NCI-H128 (cell line): ENCODE data around the gene SESN3.
"Not testable (repeated sequence)": the region's sequence is repeated elsewhere in the genome, so short reads cannot be mapped to it uniquely, and the experiment has no call there.

Source experiments
- DNase-seq: peaks from one replicate; lab custom pipeline; 2025; ENCODE audit not compliant: unreplicated experiment; lab: John Stamatoyannopoulos, UW

SESN3 gene, protein sequence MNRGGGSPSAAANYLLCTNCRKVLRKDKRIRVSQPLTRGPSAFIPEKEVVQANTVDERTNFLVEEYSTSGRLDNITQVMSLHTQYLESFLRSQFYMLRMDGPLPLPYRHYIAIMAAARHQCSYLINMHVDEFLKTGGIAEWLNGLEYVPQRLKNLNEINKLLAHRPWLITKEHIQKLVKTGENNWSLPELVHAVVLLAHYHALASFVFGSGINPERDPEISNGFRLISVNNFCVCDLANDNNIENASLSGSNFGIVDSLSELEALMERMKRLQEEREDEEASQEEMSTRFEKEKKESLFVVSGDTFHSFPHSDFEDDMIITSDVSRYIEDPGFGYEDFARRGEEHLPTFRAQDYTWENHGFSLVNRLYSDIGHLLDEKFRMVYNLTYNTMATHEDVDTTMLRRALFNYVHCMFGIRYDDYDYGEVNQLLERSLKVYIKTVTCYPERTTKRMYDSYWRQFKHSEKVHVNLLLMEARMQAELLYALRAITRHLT

DNA sequence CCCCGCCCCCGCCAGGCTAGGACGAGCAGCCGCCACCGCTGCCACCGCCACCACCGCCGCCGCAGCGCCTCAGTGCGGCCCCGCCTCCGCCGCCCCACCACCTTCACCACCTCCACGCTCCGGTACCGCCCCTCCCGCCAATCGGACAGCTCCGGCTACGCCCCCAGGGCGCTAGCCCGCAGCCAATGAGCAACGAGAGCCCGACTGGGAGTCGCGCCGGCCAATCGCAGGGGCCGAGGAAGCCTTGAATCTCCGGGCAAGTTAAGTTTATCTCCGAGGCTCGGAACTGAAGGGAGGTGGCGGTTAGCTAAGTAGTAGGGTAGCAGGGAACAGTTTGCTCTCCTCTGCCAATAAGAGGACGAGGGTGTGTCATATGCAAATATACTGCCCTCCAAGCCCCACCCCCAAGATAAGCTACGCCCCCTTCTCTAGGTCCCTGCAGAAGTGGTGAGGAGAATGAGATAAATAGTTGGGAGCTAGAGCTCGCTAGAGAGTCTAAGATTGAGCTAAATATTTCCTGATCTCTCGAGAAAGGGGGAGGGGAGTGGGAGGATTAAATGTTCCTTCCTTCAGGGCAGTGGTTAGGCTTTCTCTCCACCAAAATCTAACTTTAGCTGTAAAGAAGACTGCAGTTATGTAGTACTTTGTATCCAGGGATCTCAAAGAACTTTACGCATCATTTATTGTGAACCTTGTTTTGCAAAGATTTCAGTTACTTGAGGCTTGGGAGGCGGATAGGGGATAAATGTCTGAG is at the start of gene SESN3:
Gene SESN3, minus strand, starts transcription at position 76 of the 754 bp plus-strand sequence. CDS start 342 bp downstream, outside the sequence.
- DNase-seq = peak; percentile 96

DNA sequence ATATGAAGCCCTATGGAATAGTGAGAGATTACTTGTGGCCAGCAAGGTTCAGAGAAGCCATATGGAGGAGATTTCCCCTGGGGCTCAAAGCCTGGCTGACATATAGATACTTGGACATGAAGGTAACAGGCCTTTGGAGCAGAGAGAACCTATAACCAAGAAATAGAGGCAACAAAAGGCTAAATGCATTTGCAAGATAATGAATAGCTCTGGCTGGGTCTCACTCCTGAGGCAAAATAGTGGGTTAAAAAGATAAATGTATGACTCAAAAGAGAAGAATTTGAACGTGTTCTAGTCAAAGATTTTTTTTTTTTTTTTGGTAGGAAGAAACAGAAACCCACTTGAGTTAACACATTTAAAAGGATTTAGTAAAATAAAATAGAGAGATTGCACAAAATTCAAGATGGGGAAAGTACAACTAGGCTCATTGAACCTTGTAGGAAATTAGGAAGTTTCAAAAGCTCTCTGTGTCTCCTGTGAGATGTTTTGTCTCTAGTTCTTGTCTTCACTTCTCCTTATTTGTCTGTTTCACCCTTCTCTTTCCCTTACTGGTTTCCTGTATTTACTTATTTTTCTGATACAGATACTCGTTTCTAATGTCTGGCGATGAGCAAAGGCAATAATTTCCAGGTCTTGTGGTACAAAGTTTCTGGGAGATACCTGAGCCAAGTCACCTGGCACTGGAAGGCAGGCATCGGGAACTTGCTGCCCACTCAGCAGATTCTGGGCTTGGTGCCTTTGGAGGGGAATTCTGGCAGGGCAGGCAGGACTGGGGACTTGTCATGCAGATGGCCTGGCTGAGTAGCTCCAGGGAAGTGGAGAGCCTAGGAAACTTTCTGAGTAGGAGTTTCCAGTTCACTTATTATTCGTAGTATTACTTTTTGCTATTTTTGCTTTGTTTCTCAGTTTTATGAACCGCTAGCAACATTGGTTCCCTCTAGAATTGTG is 49.2 kb upstream of the SESN3 start:
- DNase-seq = no peak

DNA sequence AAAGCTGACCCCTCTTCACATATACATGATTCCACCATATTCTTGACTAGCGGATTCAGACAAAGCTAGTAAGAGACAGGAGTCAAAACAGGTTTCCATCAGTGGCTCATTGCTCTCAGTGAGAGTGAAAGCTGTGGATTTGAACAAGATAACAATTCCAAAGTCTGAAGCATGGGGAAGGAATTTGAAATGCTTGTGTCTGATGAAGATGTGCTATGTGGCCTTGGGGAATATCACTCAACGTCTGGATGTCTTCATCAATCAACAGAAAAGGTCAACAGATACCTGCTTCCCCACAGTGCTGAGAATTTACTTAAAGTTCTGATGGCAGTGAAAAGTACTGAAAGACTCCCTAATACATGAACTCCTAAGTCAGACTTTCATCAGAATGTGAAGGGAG is 46.9 kb upstream of the SESN3 start:
- DNase-seq = no peak

DNA sequence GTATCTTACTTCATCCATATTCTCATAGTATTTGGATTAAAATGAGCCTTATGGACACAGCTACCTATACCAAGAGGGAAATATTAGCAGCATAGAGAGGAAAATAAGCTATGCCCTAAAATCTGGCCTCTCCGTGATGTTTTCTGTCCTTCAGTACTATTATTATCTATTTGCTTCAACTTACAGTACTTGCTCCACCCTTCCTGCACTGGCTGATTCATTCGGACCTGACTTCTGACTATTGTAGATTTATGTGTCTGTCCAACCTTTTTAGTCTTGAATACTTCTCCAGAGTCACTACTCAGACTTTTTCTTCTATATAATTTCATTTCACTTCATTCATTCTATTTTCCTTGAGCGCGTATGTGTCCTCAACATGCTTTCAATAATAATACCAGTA is 45.1 kb upstream of the SESN3 start:
- DNase-seq = no peak

DNA sequence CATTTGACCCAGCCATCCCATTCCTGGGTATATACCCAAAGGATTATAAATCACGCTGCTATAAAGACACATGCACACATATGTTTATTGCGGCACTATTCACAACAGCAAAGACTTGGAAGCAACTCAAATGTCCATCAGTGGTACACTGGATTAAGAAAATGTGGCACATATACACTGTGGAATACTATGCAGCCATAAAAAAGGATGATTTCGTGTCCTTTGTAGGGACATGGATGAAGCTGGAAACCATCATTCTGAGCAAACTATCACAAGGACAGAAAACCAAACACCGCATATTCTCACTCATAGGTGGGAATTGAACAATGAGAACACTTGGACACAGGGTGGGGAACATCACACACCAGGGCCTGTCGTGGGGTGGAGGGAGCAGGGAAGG is 42.6 kb upstream of the SESN3 start:
- DNase-seq = not testable (repeated sequence)

DNA sequence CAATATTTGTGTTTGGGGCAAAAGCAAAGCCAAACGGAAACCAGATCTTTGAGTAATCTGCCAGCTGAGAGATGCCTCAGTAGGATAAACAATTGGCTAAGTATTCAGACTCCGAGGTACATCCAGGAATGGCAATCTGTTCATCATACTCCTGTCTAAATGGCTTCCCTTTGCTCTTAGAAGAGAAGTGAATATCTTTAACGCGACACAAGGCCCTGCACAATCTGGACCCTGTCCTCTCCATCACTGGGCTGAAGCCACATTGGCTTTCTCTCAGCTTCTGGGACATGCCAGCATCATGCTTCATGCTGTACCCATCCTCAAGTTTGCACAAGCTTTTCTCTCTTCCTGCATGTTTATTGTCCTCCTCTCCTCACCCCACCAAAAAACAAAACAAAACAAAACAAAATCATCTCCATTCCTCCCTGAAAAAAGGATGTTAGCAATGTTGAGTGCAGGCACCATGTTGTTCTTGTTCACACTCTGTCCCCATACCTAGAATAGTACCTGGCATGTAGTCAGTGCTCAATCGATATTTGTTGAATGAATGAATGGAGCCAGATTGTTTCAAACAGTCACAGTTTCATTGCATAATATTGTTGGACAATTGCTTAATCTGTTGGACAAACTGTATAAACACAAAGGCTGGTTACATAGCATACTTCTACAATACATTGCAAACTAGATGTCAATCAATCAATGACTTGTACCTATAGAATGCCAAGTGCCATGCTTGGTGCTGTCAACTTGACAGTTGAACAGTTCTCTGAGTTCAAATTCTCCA is 38.2 kb upstream of the SESN3 start:
- DNase-seq = no peak

DNA sequence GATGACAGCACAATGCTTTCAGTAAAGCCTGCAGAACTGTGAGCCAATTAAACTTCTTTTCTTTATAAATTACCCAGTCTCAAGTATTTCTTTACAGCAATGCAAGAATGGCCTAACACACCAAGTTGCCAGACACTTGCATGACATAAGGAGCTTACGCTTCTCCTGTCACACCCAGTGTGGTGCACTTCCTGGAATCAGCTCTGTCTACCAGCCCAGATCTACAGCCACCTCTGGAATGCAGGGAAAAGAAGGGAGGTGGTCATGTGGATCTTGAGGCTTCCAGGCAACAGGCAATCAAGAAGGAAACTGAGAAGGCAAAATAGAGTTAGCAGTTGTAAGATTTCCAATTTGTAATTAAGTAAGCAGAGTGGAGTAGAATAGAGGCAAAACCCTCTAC is 37.4 kb upstream of the SESN3 start:
- DNase-seq = no peak

DNA sequence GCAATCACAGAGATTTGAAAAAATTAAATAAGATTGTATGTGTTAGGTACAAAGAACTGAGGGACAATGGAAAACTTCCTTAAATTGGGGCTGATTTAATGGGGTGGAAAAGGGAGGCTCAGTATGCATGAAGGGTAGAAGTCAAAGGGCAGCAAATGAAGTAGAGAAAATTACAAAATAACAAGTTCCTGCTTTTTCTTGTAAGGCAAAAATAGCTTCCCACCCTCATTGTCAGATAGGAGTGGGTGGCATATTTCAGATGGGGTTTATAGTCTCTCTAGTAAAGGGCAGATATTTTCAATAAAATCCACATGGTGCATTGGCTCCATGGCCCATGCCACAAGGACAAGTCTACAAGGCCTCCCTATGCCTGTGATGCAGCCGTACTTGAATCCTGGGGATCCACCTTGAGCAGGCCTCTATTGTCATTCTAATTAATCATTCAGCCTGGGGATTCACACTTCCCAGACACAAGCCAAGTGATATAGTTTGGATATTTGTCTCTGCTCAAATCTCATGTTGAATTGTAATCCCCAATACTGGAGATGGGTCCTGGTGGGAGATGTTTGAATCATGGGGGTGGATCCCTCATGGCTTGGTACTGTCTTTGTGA is 36.7 kb upstream of the SESN3 start:
- no peak for DNase-seq

- DNase-seq = no peak
These were observed 35.9 kb upstream of the SESN3 start for GRCh38 chr11:95266751-95267374.

- DNase-seq = no peak
These were observed 33.9 kb upstream of the SESN3 start for GRCh38 chr11:95264881-95265280.

GRCh38 chr11:95262994-95263765 is 32.2 kb upstream of the SESN3 start:
- no peak for DNase-seq

GRCh38 chr11:95257456-95257971 is 26.5 kb upstream of the SESN3 start:
- DNase-seq = no peak

DNA sequence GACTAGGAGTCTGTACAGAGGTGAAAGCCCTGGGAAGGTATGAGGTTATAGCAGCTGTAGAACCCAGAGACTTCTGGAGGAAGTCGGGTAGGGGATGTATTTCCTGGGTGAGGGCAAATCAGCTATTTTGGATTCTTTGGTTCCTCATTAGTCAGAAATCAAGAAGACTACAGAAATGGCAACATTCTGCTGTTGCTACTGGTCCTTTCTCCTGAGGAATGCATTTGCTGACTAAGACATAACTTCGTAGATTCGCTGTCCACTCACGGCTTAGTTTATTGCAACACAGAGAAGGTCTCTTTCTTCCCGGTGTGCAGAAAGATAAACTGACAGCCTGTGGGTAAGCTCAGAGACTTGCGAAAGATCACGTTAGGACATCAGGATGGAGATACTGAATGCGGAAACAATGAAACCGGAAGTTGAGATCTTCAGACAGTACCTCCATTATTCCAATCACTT is 25.3 kb upstream of the SESN3 start:
- DNase-seq = no peak

DNA sequence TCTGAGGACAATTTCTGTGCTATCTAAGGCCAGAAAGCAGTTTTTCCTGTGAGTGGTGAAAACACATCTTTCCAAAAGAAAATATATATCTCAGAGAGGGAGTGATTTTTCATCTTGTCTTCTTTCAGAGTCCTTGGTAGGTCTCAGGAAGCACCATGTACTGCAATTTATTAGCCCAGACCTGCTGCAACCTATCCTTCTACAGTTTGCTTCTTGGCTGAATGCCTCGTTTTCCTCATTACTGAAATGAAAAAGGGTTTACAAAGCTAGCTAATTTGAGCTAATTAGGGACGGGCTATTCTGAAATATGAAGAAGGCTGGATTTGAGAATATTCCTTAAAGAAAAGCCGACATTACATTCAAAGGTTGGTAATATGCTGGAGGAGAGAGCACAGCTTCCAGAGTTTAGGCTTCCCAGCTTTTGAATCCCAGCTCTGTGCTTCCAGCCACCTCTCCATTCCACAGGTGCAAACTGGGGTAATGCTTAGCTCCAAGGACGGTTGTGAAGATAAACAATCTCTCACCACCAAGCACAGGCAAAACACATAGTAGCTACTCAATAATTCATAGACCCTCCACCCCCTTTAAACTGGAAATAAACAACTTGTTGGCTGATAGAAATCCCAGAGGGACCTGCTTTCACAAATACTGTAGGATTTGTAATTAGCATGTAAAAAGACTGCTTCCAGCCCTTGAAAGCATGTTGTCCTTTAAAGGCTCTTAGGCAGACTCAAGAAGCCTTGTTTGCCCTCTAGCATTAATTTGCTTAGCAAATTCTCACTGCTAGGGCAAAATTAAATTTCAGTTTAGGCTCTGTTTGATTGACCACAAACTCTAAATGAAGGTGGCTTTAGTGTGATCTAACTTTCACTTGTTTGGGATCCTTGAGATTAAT is 24.5 kb upstream of the SESN3 start:
- DNase-seq = no peak

- no peak for DNase-seq
These were observed 23.7 kb upstream of the SESN3 start for GRCh38 chr11:95254716-95255115.

- DNase-seq = peak; percentile 84
These were observed 23.2 kb upstream of the SESN3 start for GRCh38 chr11:95254131-95254704.

- DNase-seq = no peak
These were observed 22.1 kb upstream of the SESN3 start for GRCh38 chr11:95253141-95253540.
